GM12875 (cell line): ENCODE measurements around the gene GALNT18.

Source experiments
- H3K4me3 ChIP-seq: one replicate; pipeline ENCODE4 v1.5.1; 2011; ENCODE audit warnings: low read depth, low read length, control low read depth
- TF ChIP-seq, protein P1 (sequence below): IDR thresholded peaks from 2 replicates; pipeline ENCODE4 v1.5.1; 2011; ENCODE audit warnings: low read depth, mild to moderate bottlenecking, control low read depth, inconsistent platforms, low read length, moderate library complexity, borderline replicate concordance; ENCODE audit not compliant: insufficient read depth

The GALNT18 gene

GRCh38 chr11:11403763-11404725, 217.8 kb downstream of the GALNT18 start:
- TF ChIP-seq, protein P1, sequence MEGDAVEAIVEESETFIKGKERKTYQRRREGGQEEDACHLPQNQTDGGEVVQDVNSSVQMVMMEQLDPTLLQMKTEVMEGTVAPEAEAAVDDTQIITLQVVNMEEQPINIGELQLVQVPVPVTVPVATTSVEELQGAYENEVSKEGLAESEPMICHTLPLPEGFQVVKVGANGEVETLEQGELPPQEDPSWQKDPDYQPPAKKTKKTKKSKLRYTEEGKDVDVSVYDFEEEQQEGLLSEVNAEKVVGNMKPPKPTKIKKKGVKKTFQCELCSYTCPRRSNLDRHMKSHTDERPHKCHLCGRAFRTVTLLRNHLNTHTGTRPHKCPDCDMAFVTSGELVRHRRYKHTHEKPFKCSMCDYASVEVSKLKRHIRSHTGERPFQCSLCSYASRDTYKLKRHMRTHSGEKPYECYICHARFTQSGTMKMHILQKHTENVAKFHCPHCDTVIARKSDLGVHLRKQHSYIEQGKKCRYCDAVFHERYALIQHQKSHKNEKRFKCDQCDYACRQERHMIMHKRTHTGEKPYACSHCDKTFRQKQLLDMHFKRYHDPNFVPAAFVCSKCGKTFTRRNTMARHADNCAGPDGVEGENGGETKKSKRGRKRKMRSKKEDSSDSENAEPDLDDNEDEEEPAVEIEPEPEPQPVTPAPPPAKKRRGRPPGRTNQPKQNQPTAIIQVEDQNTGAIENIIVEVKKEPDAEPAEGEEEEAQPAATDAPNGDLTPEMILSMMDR = no peak
- H3K4me3 ChIP-seq = no peak overlapping the region

GRCh38 chr11:11401960-11402535, 219.8 kb downstream of the GALNT18 start:
- TF ChIP-seq, protein P1 = no peak

GRCh38 chr11:11400635-11401232, 221.1 kb downstream of the GALNT18 start:
- TF ChIP-seq, protein P1 = peak; percentile 33; the same call in 1 of the 2 replicates
- H3K4me3 ChIP-seq = no peak overlapping the region

More at GRCh38 chr11:11401960-11402535, 219.8 kb downstream of the GALNT18 start:
- H3K4me3 ChIP-seq = no peak overlapping the region

DNA sequence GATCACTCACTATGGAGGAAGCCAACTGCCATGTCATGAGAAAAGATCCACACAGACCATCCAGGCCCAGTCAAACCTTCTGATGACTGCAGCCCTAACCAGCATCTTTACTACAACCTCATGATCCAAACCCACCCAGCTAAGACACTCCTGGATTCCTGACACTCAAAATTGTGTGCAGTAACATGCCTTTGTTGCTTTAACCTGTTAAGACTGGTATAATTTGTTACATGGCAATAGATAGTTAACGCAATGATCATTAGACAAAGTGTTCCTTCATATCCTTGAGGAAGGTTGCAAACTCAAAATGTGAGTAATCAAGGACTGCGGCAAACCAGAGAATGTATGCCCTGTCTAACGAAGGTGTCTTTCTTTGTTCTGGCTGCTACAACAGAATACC, 221.7 kb downstream of the GALNT18 start:
- H3K4me3 ChIP-seq = no peak overlapping the region
- TF ChIP-seq, protein P1 = no peak

GRCh38 chr11:11397781-11398180, 224.0 kb downstream of the GALNT18 start:
- no peak overlapping the region for H3K4me3 ChIP-seq
- TF ChIP-seq, protein P1 = no peak

GRCh38 chr11:11397036-11397415, 224.8 kb downstream of the GALNT18 start:
- no peak overlapping the region for H3K4me3 ChIP-seq
- TF ChIP-seq, protein P1 = no peak
